H1 (cell line): Measurements from ENCODE around the gene TNS4. TPM values are rescaled to one million over a fixed set of nuclear protein-coding genes. Genes with fewer than 3 reads are reported as not detected.

ENCODE experiments used
- CTBP2 ChIP-seq: IDR thresholded peaks from 2 replicates; pipeline ENCODE4 v1.7.0; 2011; ENCODE audit warnings: borderline replicate concordance, mild to moderate bottlenecking, moderate library complexity, mixed read lengths, low read length; ENCODE audit not compliant: insufficient read depth, insufficient read length
- FOSL1 ChIP-seq: IDR thresholded peaks from 2 replicates; pipeline ENCODE4 v1.6.1; 2011; ENCODE audit warnings: mild to moderate bottlenecking, low read depth, low read length, moderate library complexity; ENCODE audit not compliant: insufficient read depth
- HDAC2 ChIP-seq, 2 experiments: fragments of 300-600 bp in 1 of 2; sonication (generic) in 1 of 2; IDR thresholded peaks; 2 replicates each; pipeline ENCODE4 v1.6.1; 2011 to 2012; ENCODE audit warnings: low read depth in 2 of 2, low read length in 2 of 2, mild to moderate bottlenecking in 2 of 2, moderate library complexity in 2 of 2, borderline replicate concordance in 1 of 2, inconsistent platforms in 1 of 2
- JUN ChIP-seq: IDR thresholded peaks from 2 replicates; pipeline ENCODE4 v1.6.1; 2011; ENCODE audit warnings: low read depth, mild to moderate bottlenecking, improper control_type of control experiment, low read length
- POU5F1 ChIP-seq: IDR thresholded peaks from 2 replicates; pipeline ENCODE4 v1.6.1; 2011; ENCODE audit warnings: low read depth, mild to moderate bottlenecking, low read length, moderate library complexity
- SAP30 ChIP-seq: fragments of 300-600 bp; sonication (generic); IDR thresholded peaks from 2 replicates; pipeline ENCODE4 v1.7.1; 2012; ENCODE audit warnings: low read length, moderate library complexity, mild to moderate bottlenecking, inconsistent platforms; ENCODE audit not compliant: insufficient read depth, insufficient replicate concordance
- polyA plus RNA-seq, 7 experiments: library from polyadenylated mRNA; depleted of rRNA in 3 of 7; stranded (reverse) in 5 of 7; unstranded in 2 of 7; fragments of >200 nt in 5 of 7; fragments of 200-250 nt in 2 of 7; gene quantifications; 1 replicate in 5 of 7; 2 replicates in 1 of 7; 4 replicates in 1 of 7; pipeline versions ENCODE4 v1.2.1 to v1.2.3, GENCODE V29; 2011 to 2013; ENCODE audit warnings: missing spikeins in 2 of 7, mixed read lengths in 2 of 7
- total RNA-seq: library from RNA; stranded (reverse); fragmentation: NEBNext Ultra II Directional; extraction: Animal tissue kit (Norgen Biotek cat#: 25700); gene quantifications from 2 replicates; pipeline ENCODE4 v1.2.1, GENCODE V29; 2021
- TF ChIP-seq, protein P1 (sequence below): IDR thresholded peaks from 2 replicates; pipeline ENCODE4 v1.6.1; 2012; ENCODE audit warnings: low read length, inconsistent platforms

The TNS4 gene
- total and polyA plus RNA-seq, 2 of the 8 experiments (the other 6 are each of a cell fraction or from before 2014, with no cell fraction given): 0.20 to 0.21 TPM

DNA sequence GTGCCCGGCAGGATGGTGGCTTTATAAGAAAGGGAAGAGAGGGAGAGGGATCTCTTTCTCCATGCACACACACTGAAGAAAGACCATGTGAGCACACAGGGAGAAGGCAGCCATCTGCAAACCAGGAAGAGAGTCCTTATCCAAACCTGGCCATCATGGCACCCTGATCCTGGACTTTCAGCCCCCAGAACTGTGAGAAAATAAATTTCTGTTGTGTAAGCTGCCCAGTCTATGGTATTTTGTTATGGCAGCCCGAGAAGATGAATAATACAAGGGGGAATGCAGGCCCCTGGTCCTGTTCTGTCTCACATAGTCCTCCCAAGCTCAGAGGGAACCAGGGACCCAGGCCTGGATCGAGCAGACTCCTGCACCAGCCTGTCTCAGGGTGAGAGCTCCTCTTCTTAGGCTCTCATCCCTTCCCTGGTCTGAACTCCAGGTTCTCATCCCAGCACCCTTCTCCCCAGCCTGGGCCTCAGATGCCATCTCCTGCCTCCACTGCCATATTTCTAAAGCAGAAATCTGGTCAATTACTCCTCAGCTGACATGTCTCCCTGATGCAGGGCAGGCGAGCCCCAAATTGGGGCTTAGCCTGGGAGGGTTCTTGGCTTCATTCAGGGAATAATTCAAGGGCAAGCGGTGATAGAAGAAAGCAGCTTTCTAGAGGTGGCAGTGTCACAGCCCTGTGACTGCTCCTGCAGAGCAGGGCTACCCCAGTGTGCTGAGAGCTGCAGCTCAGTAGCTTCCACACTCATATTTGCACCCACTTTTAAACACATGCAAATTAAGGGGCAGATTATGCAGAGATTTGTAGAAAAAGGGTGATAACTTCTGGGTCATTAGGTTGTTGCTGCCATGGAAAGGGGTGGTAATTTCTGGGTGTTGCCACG is 29.3 kb downstream of the TNS4 start (continued):
- TF ChIP-seq, protein P1, sequence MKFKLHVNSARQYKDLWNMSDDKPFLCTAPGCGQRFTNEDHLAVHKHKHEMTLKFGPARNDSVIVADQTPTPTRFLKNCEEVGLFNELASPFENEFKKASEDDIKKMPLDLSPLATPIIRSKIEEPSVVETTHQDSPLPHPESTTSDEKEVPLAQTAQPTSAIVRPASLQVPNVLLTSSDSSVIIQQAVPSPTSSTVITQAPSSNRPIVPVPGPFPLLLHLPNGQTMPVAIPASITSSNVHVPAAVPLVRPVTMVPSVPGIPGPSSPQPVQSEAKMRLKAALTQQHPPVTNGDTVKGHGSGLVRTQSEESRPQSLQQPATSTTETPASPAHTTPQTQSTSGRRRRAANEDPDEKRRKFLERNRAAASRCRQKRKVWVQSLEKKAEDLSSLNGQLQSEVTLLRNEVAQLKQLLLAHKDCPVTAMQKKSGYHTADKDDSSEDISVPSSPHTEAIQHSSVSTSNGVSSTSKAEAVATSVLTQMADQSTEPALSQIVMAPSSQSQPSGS: no peak
- TF ChIP-seq HDAC2 (IDR thresholded peaks at IDR 0.05; ENCODE audit: borderline replicate concordance in 1 of 2, low read depth in 2 of 2, low read length in 2 of 2): no peak
- no peak for TF ChIP-seq JUN
- no peak for TF ChIP-seq FOSL1
- TF ChIP-seq POU5F1: no peak
- no peak for TF ChIP-seq CTBP2
- no peak for TF ChIP-seq SAP30
